Cardiac fibroblast (primary cell): ENCODE data around the gene TANC1.
"Not testable (repeated sequence)": the region's sequence is repeated elsewhere in the genome, so short reads cannot be mapped to it uniquely, and the experiment has no call there.

Experiments used
- DNase-seq, 2 donors: peaks; one replicate each; pipeline versions ENCODE4 v3.0.0 to v3.0.0-alpha.2; 2010; ENCODE audit warnings: low read depth in 2 of 2
- H3K4me3 ChIP-seq, 2 donors: replicated peaks in 1 of 2; 1 replicate in 1 of 2; 2 replicates in 1 of 2; pipeline ENCODE4 v1.5.1; 2011; ENCODE audit warnings: low read depth in 2 of 2, low read length in 2 of 2, mild to moderate bottlenecking in 2 of 2, moderate library complexity in 1 of 2
- CTCF ChIP-seq: IDR thresholded peaks from one replicate; pipeline ENCODE4 v1.5.1; 2011; ENCODE audit warnings: low read depth, mild to moderate bottlenecking, low read length, inconsistent platforms

The TANC1 gene

GRCh38 chr2:159134979-159135378 is 166.5 kb downstream of the TANC1 start:
- TF ChIP-seq CTCF = no peak
- DNase-seq = no peak
- H3K4me3 ChIP-seq = no peak overlapping the region

- no peak for TF ChIP-seq CTCF
- no peak for DNase-seq
- H3K4me3 ChIP-seq = no peak overlapping the region
These were observed 168.0 kb downstream of the TANC1 start for GRCh38 chr2:159136391-159136790.

- no peak overlapping the region for H3K4me3 ChIP-seq
- no peak for TF ChIP-seq CTCF
- DNase-seq = peak; percentile 22 to 31
These were observed 169.2 kb downstream of the TANC1 start for GRCh38 chr2:159137511-159138241.

GRCh38 chr2:159138642-159139182 is 170.3 kb downstream of the TANC1 start:
- H3K4me3 ChIP-seq = no peak overlapping the region
- no peak for TF ChIP-seq CTCF
- no peak for DNase-seq

GRCh38 chr2:159139216-159139933 is 170.9 kb downstream of the TANC1 start:
- TF ChIP-seq CTCF = no peak
- DNase-seq = peak; percentile 45 to 66
- no peak overlapping the region for H3K4me3 ChIP-seq

GRCh38 chr2:159140070-159140769 is 171.8 kb downstream of the TANC1 start:
- peak; percentile 75 to 88 for DNase-seq

GRCh38 chr2:159140821-159141220 is 172.4 kb downstream of the TANC1 start:
- not testable (repeated sequence) for H3K4me3 ChIP-seq, DNase-seq

More at GRCh38 chr2:159140070-159140769, 171.8 kb downstream of the TANC1 start:
- no peak for TF ChIP-seq CTCF
- no peak overlapping the region for H3K4me3 ChIP-seq
